Panc1 (cell line): Measurements from ENCODE around the gene PIP4K2C.

Experiments used
- POLR2AphosphoS5 ChIP-seq: IDR thresholded peaks from 2 replicates; pipeline ENCODE4 v1.6.1; 2012; ENCODE audit warnings: mild to moderate bottlenecking, low read depth, low read length, moderate library complexity
- REST ChIP-seq, 2 experiments: IDR thresholded peaks; 2 replicates each; pipeline ENCODE4 v1.6.1; 2011 to 2012; ENCODE audit warnings: low read depth in 2 of 2, control low read depth in 1 of 2, low read length in 1 of 2, mild to moderate bottlenecking in 1 of 2, moderate library complexity in 1 of 2; ENCODE audit not compliant: insufficient read depth in 1 of 2
- SIN3A ChIP-seq: IDR thresholded peaks from 2 replicates; pipeline ENCODE4 v1.6.1; 2012; ENCODE audit warnings: low read depth, mild to moderate bottlenecking, low read length, moderate library complexity, borderline replicate concordance; ENCODE audit not compliant: insufficient read depth
- TCF7L2 ChIP-seq: IDR thresholded peaks from 2 replicates; pipeline ENCODE4 v1.6.1; 2011; ENCODE audit warnings: mild to moderate bottlenecking, low read depth, low read length, inconsistent platforms
- TF ChIP-seq, protein P1 (sequence below): fragments of 450-650 bp; IDR thresholded peaks from 2 replicates; pipeline ENCODE4 v1.5.1; 2017; ENCODE audit warnings: mild to moderate bottlenecking

DNA sequence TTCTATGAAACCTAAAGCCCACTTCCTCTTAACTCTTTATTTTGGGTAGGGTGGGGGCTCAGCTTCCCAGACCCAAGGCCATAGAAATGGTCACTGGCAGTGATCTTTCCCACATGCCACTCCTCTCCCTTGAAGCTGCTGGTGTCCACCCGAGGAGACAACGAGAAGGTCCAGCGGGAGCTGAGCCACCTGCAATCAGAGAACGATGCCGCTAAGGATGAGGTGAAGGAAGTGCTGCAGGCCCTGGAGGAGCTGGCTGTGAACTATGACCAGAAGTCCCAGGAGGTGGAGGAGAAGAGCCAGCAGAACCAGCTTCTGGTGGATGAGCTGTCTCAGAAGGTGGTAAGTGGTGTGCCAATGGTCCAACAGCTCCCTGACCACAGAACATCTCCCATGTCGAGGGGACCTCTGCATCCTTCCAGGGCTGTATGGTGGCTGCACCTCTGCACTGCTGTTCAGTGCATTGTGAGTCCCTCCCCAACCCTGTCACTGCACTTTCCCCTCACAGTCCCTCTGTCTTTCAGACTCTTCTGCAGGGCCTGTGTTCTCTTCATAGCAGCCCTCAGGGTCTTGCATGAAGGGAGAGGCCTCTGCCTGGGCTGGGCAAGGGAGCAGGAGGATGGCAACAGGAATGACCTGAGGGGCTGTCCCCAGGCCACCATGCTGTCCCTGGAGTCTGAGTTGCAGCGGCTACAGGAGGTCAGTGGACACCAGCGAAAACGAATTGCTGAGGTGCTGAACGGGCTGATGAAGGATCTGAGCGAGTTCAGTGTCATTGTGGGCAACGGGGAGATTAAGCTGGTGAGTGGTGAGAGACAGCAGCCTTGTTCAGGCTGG lies 18.8 kb upstream of the PIP4K2C start:
- no peak for TF ChIP-seq REST (IDR thresholded peaks at IDR 0.05; ENCODE audit: insufficient read depth in 1 of 2, low read depth in 2 of 2, low read length in 1 of 2)
- TF ChIP-seq, protein P1, sequence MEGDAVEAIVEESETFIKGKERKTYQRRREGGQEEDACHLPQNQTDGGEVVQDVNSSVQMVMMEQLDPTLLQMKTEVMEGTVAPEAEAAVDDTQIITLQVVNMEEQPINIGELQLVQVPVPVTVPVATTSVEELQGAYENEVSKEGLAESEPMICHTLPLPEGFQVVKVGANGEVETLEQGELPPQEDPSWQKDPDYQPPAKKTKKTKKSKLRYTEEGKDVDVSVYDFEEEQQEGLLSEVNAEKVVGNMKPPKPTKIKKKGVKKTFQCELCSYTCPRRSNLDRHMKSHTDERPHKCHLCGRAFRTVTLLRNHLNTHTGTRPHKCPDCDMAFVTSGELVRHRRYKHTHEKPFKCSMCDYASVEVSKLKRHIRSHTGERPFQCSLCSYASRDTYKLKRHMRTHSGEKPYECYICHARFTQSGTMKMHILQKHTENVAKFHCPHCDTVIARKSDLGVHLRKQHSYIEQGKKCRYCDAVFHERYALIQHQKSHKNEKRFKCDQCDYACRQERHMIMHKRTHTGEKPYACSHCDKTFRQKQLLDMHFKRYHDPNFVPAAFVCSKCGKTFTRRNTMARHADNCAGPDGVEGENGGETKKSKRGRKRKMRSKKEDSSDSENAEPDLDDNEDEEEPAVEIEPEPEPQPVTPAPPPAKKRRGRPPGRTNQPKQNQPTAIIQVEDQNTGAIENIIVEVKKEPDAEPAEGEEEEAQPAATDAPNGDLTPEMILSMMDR = no peak
- TF ChIP-seq POLR2AphosphoS5 = no peak
- no peak for TF ChIP-seq TCF7L2
- no peak for TF ChIP-seq SIN3A
